Activated CD8-positive, alpha-beta memory T cell treated with anti-CD3 and anti-CD28 coated beads for 24 hours (primary cell): ENCODE data around the gene SASH1.
"Not testable (repeated sequence)": the region's sequence is repeated elsewhere in the genome, so short reads cannot be mapped to it uniquely, and the experiment has no call there.

ENCODE experiments used
- DNase-seq: peaks from one replicate; pipeline ENCODE4 v3.0.0-alpha.2; 2020

The SASH1 gene

GRCh38 chr6:148564494-148565035 lies 221.9 kb downstream of the SASH1 start:
- DNase-seq = no peak

- DNase-seq = no peak
Measured at GRCh38 chr6:148565321-148565926, 222.8 kb downstream of the SASH1 start.

GRCh38 chr6:148565930-148566663 lies 223.5 kb downstream of the SASH1 start:
- no peak for DNase-seq

DNA sequence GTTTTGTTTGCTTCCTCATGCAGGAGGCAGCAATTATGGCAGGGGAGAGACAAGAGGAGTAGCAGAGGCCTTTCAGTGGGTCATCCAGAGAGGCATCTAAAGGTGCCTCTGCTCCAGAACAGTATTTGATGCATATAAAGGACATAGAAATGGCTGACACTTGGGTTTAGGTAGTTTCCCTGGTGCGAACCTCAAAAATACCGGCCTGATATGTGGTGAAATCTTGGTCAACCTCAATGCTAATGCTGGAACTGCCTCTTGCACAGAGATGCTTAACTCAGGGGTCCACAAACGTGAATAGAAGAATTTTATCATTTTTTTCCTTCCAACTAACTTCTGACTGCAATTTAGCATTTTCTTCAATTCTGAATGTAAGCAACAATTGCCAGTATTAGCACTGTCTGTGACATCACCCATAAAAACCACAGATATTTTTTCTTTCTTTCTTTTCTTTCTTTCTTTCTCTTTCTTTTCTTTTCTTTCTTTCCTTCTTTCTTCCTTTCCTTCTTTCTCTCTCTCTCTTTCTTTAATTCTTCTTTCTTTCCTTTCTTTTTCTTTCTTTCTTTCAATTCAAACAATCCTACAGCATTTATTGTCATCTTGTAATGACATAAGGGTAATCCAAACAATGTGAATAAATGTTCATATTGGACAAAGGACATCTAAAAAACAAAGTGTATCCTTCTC lies 224.2 kb downstream of the SASH1 start:
- no peak for DNase-seq

DNA sequence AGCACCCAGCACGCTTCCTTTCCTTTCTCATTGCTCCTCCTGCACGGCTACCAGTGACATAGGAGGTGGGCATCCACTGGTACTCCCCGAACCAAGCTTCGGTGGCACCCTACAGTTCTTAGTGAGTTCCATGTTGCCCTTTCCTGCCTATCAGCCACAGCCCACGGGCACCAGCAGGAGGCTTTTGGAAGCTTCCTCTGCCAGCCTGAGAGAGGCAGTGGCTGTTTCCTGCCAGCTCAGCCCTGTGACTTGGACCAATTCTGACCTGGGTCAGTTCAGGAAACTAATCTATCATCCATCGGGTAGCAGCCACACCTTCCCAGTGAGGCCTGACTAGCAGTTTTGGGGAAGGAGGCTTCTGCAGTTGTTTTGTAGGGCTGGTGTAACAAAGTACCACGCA lies 227.8 kb downstream of the SASH1 start:
- no peak for DNase-seq

GRCh38 chr6:148572676-148573335 lies 230.2 kb downstream of the SASH1 start:
- no peak for DNase-seq

- no peak for DNase-seq
Measured at GRCh38 chr6:148573922-148574321, 231.3 kb downstream of the SASH1 start.

- DNase-seq = no peak
Measured at GRCh38 chr6:148577687-148578488, 235.2 kb downstream of the SASH1 start.

DNA sequence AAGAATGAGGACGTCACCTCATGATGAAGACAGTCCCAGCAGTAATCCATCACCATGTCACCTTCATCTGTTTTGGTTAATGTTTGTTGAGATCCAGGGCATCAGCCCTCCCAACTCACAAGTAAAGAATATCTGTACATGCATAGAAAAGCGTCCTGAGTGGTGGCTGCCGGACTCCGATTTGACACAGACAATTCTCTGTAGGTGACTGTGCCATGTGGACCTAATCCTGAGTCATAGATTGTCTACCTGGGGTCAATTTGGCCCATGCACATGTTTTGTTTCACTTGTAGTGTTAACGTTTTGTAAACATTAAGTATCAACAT lies 235.8 kb downstream of the SASH1 start:
- no peak for DNase-seq

GRCh38 chr6:148578837-148579565 lies 236.4 kb downstream of the SASH1 start:
- DNase-seq = no peak

DNA sequence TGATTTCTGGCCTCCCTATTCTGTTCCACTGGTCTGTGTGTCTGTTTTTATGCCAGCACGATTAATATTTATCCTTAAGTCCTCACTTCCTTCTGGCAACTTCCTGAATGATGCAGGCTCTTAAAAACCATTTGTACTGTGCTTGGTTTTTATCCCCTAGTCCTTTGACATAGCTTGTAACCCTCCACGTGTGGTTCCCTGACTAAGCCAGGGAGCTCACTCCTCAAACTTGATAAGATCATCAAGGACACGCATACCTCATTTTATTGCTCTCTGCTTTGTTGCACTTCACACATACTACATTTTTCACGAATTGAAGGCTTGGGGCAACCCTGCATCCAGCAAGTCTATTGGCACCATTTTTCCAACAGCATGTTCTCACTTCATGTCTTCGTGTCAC lies 237.8 kb downstream of the SASH1 start:
- no peak for DNase-seq

DNA sequence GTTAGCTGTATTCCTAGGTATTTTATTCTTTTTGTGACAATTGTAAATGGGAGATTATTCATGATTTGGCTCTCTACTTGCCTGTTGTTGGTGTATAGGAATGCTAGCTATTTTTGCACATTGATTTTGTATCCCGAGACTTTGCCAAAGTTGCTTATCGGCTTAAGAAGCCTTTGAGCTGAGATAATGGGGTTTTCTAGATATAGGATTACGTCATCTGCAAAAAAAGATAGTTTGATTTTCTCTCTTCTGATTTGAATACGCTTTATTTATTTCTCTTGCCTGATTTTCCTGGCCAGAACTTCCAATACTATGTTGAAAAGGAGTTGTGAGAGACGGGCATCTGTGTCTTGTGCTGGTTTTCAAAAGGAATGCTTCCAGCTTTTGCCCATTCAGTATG lies 241.0 kb downstream of the SASH1 start:
- DNase-seq = no peak

DNA sequence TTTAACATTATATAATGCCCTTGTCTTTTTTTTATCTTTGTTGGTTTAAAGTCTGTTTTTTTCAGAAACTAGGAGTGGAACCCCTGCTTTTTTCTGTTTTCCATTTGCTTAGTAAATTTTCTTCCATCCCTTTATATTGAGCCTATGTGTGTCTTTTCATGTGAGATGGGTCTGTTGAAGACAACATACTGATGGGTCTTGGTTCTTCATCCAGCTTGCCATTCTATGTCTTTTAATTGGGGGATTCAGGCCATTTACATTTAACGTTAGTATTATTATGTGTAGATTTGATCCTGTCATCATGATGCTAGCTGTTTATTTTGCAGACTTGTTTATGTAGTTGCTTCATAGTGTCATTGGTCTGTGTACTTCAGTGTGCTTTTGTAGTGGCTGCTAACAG lies 243.0 kb downstream of the SASH1 start:
- DNase-seq = not testable (repeated sequence)

DNA sequence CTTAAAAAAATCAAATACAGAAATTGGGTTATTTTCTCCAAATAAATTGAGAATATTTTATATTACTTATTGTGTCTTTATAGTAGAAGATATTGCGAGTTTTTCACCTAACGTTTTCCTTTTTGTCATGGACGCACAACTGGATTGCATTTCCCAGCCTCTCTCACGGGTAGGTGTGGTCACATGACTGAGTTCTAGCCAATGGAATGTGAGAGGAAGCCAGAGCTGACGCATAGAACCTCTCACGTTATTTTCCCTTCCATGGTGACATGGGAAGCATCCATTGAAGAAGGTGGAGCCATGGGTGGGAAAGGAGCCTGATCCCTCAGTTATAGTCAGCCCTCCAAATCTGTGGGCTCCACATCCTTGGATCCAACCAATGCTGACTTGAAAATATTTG lies 248.2 kb downstream of the SASH1 start:
- no peak for DNase-seq

DNA sequence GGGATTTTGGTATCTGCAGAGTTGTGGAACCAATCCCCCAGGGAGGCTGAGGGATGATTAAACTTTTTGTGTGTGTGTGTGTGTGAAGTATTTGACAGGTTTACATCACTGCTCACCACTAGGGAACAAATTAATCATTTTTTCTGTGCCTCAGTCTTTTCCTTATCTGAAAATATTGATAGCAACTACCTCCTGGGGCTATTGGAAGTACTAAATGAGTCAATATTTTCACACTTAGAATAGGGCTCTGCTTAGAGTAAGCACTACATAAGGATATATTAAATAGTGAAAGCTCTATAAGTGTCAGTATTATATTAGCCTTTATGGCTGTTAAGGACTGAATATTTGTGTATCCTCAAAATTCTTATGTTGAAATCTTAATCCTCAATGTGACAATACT lies 249.0 kb downstream of the SASH1 start:
- DNase-seq = no peak

DNA sequence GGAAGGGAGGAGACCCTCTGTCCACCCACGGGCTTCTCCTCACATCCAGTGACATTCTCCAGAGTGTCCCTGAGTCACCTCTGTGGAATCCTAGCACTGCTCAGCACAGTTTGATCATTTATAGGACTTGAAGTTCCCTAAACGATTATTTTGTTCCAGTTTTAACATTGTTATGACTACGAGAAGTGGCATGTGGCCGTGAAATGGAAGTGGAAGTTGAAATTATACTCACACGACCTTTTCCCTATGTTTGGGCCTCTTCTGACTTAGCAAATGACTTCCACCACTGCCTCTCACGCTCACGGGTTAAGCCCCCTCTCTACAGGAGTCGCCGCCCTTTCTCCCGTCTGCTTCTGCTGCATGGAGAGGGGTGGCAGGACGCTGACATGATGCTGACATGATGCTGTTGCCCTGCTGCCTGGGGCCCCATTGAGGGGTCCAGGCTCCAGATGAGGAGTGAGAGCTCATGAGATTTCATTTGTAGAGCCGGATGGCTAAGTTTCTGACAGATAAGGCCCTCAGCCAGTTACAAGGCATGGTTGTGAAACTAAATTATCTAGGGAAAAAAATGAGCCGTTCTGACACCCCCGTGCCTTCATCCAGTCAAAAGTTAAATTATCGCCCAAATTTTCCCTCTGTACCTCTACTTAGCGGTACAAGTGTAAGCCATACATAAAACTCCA lies 250.6 kb downstream of the SASH1 start:
- DNase-seq = no peak

GRCh38 chr6:148593813-148594170 lies 251.2 kb downstream of the SASH1 start:
- no peak for DNase-seq

GRCh38 chr6:148595550-148595949 lies 252.9 kb downstream of the SASH1 start:
- no peak for DNase-seq

DNA sequence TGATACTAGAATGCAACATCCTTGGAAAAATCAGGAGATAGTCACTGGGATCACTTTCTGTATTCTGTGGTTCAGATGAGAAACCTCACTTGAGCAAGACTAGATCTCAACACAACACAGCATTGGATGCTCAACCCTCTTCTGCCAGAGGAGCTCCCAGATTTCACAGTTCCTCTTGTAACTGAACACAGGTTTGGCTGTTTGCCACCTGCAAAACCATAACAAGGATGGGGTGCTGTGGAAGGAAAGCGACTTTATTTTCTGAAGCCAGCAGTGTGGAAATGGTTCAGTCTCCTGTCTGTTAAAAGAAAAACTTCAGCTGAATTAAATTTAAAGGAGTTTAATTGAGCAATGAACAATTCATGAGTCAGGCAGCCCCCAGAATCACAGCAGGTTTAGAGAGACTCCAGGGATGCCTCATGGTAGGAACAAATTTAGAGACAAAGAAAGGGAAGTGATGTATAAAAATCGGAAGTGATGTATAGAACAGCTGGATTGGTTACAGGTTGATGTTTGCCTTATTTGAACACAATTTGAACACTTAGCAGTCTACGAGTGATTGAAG lies 254.3 kb downstream of the SASH1 start:
- no peak for DNase-seq

DNA sequence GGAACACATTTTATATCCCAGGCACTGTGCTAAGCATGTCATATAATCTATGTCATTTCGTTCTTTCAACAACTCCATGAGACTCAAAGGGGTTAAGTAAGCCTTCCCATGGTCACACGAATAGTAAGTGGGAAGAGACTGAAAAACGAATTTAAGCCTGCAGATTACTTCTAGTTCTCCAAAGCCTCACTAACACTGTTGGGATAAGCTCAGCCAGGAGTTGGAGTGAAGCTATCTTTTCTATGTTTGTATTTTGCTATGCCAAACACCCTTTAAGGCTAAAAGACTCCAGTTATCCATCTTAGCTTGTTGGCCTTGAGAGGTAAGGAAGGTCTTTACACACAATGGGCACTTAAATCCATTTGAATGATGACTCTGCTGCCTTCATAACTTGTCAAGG lies 256.1 kb downstream of the SASH1 start:
- DNase-seq = no peak

DNA sequence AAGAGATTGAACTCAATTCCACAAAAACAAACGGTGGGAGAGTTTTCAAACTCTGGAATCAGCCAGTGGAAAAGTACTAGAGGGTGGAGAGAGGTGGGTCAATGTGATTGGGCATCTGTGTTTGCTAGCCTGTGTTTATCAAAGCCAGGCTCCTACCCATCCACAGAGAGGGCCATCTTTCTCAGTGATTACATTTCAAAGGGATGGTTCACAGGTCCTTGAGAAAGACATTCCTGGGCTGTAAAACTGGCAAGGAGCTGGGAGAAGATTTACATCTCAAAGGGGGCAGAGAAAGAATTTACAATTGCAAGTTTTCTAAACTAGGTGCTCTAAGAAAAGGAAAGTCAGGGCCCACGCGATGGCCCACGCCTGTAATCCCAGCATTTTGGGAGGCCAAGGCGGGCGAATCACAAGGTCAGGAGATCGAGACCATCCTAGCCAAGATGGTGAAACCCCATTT lies 257.4 kb downstream of the SASH1 start:
- DNase-seq = no peak
